Liver (tissue), 9 donors: Measurements from ENCODE around the gene GLIS1. TPM values are rescaled to one million over a fixed set of nuclear protein-coding genes. Genes with fewer than 3 reads are reported as not detected.

Source experiments
- DNase-seq: peaks from one replicate; pipeline ENCODE4 v3.0.0-alpha.2; 2017; ENCODE audit warnings: low spot score
- H3K27ac ChIP-seq, 2 donors: one replicate each; pipeline ENCODE4 v1.7.0; 2013; ENCODE audit warnings: inconsistent platforms in 2 of 2, low read length in 2 of 2, control low read depth in 1 of 2, low read depth in 1 of 2, mild to moderate bottlenecking in 1 of 2
- H3K27me3 ChIP-seq, 4 donors: one replicate each; pipeline versions ENCODE4 v1.6.1 to v1.7.0; 2013; ENCODE audit warnings: low read length in 3 of 4, inconsistent platforms in 1 of 4, mild to moderate bottlenecking in 1 of 4, moderate library complexity in 1 of 4; ENCODE audit not compliant: control insufficient read depth in 4 of 4, insufficient read depth in 4 of 4
- H3K36me3 ChIP-seq, 4 donors: one replicate each; pipeline versions ENCODE4 v1.6.1 to v1.7.0; 2013; ENCODE audit warnings: low read length in 3 of 4, mild to moderate bottlenecking in 3 of 4, low read depth in 1 of 4, moderate library complexity in 1 of 4; ENCODE audit not compliant: control insufficient read depth in 4 of 4, insufficient read depth in 3 of 4
- H3K4me1 ChIP-seq, 4 donors: one replicate each; pipeline versions ENCODE4 v1.6.1 to v1.7.0; 2013; ENCODE audit warnings: low read length in 3 of 4, mild to moderate bottlenecking in 3 of 4, moderate library complexity in 1 of 4; ENCODE audit not compliant: control insufficient read depth in 4 of 4, insufficient read depth in 4 of 4
- H3K4me3 ChIP-seq, 3 donors: one replicate each; pipeline versions ENCODE4 v1.6.1 to v1.7.0; 2013; ENCODE audit warnings: low read length in 3 of 3, control low read depth in 1 of 3, low read depth in 1 of 3, mild to moderate bottlenecking in 1 of 3
- H3K9ac ChIP-seq, 2 donors: one replicate each; pipeline ENCODE4 v1.7.0; 2013; ENCODE audit warnings: low read length in 2 of 2, mild to moderate bottlenecking in 2 of 2, moderate library complexity in 2 of 2, control low read depth in 1 of 2, low read depth in 1 of 2
- H3K9me3 ChIP-seq, 4 donors: one replicate each; pipeline versions ENCODE4 v1.6.1 to v1.7.0; 2013; ENCODE audit warnings: low read length in 3 of 4; ENCODE audit not compliant: control insufficient read depth in 4 of 4
- ATF3 ChIP-seq: IDR thresholded peaks from 2 replicates; pipeline ENCODE4 v1.6.1; 2016; ENCODE audit warnings: antibody characterized with exemption
- CTCF ChIP-seq: fragments of 150-350 bp; IDR thresholded peaks from 2 replicates; pipeline ENCODE4 v1.5.1; 2017; ENCODE audit warnings: improper control_type of control experiment, low read depth, low read length; ENCODE audit not compliant: missing input control
- EGR1 ChIP-seq, 2 donors: IDR thresholded peaks; 2 replicates each; pipeline ENCODE4 v1.6.1; 2016 to 2018; ENCODE audit warnings: antibody characterized with exemption in 2 of 2, low read depth in 2 of 2
- FOXA1 ChIP-seq: IDR thresholded peaks from 2 replicates; pipeline ENCODE4 v1.6.1; 2016; ENCODE audit warnings: antibody characterized with exemption
- FOXA2 ChIP-seq: IDR thresholded peaks from 2 replicates; pipeline ENCODE4 v1.6.1; 2016; ENCODE audit warnings: antibody characterized with exemption
- GABPA ChIP-seq, 2 donors: IDR thresholded peaks in 1 of 2; conservative IDR thresholded peaks in 1 of 2; 2 replicates each; pipeline ENCODE4 v1.6.1; 2016; ENCODE audit warnings: antibody characterized with exemption in 2 of 2, mild to moderate bottlenecking in 1 of 2, moderate library complexity in 1 of 2
- HNF4A ChIP-seq, 2 donors: conservative IDR thresholded peaks; 2 replicates each; pipeline ENCODE4 v1.6.1; 2016; ENCODE audit warnings: antibody characterized with exemption in 2 of 2, mild to moderate bottlenecking in 2 of 2
- HNF4G ChIP-seq: IDR thresholded peaks from 2 replicates; pipeline ENCODE4 v1.6.1; 2016; ENCODE audit warnings: antibody characterized with exemption
- JUND ChIP-seq, 2 donors: IDR thresholded peaks; 2 replicates each; pipeline ENCODE4 v1.6.1; 2016; ENCODE audit warnings: antibody characterized with exemption in 2 of 2
- MAX ChIP-seq: IDR thresholded peaks from 2 replicates; pipeline ENCODE4 v1.6.1; 2016; ENCODE audit warnings: antibody characterized with exemption
- NR2F2 ChIP-seq: IDR thresholded peaks from 2 replicates; pipeline ENCODE4 v1.6.1; 2016; ENCODE audit warnings: antibody characterized with exemption
- RAD21 ChIP-seq, 2 donors: IDR thresholded peaks; 2 replicates each; pipeline ENCODE4 v1.6.1; 2016; ENCODE audit warnings: antibody characterized with exemption in 2 of 2, mild to moderate bottlenecking in 2 of 2
- REST ChIP-seq: IDR thresholded peaks from 2 replicates; pipeline ENCODE4 v1.6.1; 2016; ENCODE audit warnings: antibody characterized with exemption, mild to moderate bottlenecking
- RXRA ChIP-seq, 2 donors: IDR thresholded peaks; 2 replicates each; pipeline ENCODE4 v1.6.1; 2017 to 2018; ENCODE audit warnings: antibody characterized with exemption in 2 of 2, mild to moderate bottlenecking in 1 of 2
- SP1 ChIP-seq: IDR thresholded peaks from 2 replicates; pipeline ENCODE4 v1.6.1; 2018; ENCODE audit warnings: antibody characterized with exemption, mild to moderate bottlenecking
- TAF1 ChIP-seq: conservative IDR thresholded peaks from 2 replicates; pipeline ENCODE4 v1.6.1; 2016; ENCODE audit warnings: antibody characterized with exemption, mild to moderate bottlenecking
- YY1 ChIP-seq: IDR thresholded peaks from 2 replicates; pipeline ENCODE4 v1.6.1; 2016; ENCODE audit warnings: antibody characterized with exemption, mild to moderate bottlenecking
- WGBS: extraction: QIAGEN DNeasy Blood & Tissue Kit; methylation state at CpG from one replicate; pipeline ENCODE4 v1.1.7; 2013; 5-methylcytosine and 5-hydroxymethylcytosine counted together
- polyA plus RNA-seq, 2 donors: library from polyadenylated mRNA; stranded (reverse) in 1 of 2; unstranded in 1 of 2; fragments of 200-250 nt in 1 of 2; fragments of >200 nt in 1 of 2; fragmentation: Nextera tagmentation in 1 of 2; extraction: Ambion mirVana in 1 of 2; gene quantifications; one replicate each; pipeline versions ENCODE4 v1.2.1 to v1.2.3, GENCODE V29; 2013 to 2015
- total RNA-seq, 2 donors: library from RNA; depleted of rRNA; stranded (reverse); fragments of >200 nt; gene quantifications; one replicate each; pipeline ENCODE4 v1.2.3, GENCODE V29; 2014
- donor health status: healthy.
- donor health status: healthy.
- donor health status: healthy.
- donor health status: healthy.
- donor health status: healthy.

The GLIS1 gene
- total and polyA plus RNA-seq, 4 donors = under 0.01 to 0.05 TPM; not detected in 2

- no peak for DNase-seq
- TF ChIP-seq RXRA (IDR thresholded peaks at IDR 0.05) (no peak), REST (no peak), HNF4A (conservative IDR thresholded peaks at IDR 0.05) (no peak), FOXA2 (no peak), TAF1 (no peak), ATF3 (no peak), CTCF (no peak), EGR1 (IDR thresholded peaks at IDR 0.05; ENCODE audit: low read depth in 2 of 2) (no peak), SP1 (no peak), JUND (IDR thresholded peaks at IDR 0.05) (no peak), MAX (no peak), NR2F2 (no peak), RAD21 (IDR thresholded peaks at IDR 0.05) (no peak), YY1 (no peak), FOXA1 (no peak), HNF4G (no peak)
- WGBS = 97% methylated on average over 5 of the region's 5 CpGs
- H3K9ac ChIP-seq = no peak overlapping the region
- H3K27ac ChIP-seq = no peak overlapping the region
- H3K36me3 ChIP-seq = no peaks in the 10 kb centered on the region
- H3K9me3 ChIP-seq = no peaks in the 10 kb centered on the region
- H3K4me3 ChIP-seq = no peak overlapping the region
- no peaks in the 10 kb centered on the region for H3K4me1 ChIP-seq
- H3K27me3 ChIP-seq = no peaks in the 10 kb centered on the region
These were observed 34.7 kb downstream of the GLIS1 start for GRCh38 chr1:53704304-53704703.

- no peaks in the 10 kb centered on the region for H3K4me1 ChIP-seq
- no peaks in the 10 kb centered on the region for H3K27me3 ChIP-seq
- no peak for DNase-seq
- no peak overlapping the region for H3K4me3 ChIP-seq
- H3K36me3 ChIP-seq = no peaks in the 10 kb centered on the region
- no peak overlapping the region for H3K9ac ChIP-seq
- no peaks in the 10 kb centered on the region for H3K9me3 ChIP-seq
- no peak overlapping the region for H3K27ac ChIP-seq
- WGBS = 81% methylated on average over 1 of the region's 1 CpG
- TF ChIP-seq JUND (IDR thresholded peaks at IDR 0.05) = no peak
- no peak for TF ChIP-seq CTCF
- no peak for TF ChIP-seq GABPA (IDR thresholded peaks at IDR 0.05 in 1 of 2, conservative IDR thresholded peaks at IDR 0.05 in 1 of 2)
- no peak for TF ChIP-seq ATF3
- no peak for TF ChIP-seq HNF4G
- TF ChIP-seq FOXA2 = no peak
- no peak for TF ChIP-seq SP1
- TF ChIP-seq NR2F2 = no peak
- no peak for TF ChIP-seq RAD21 (IDR thresholded peaks at IDR 0.05)
- TF ChIP-seq MAX = no peak
- no peak for TF ChIP-seq YY1
- no peak for TF ChIP-seq REST
- no peak for TF ChIP-seq RXRA (IDR thresholded peaks at IDR 0.05)
- TF ChIP-seq FOXA1 = no peak
These were observed 35.8 kb downstream of the GLIS1 start for GRCh38 chr1:53703174-53703573.
